B cell (primary cell): ENCODE data around the gene CD58. TPM values are rescaled to one million over a fixed set of nuclear protein-coding genes. Genes with fewer than 3 reads are reported as not detected.

Source experiments
- ATAC-seq: fragments of 200-7000 bp; cut with Tn5 transposase; one replicate; pipeline ENCODE4 v1.10.0; 2021; ENCODE audit warnings: low read depth, mild to moderate bottlenecking, moderate number of reproducible peaks, moderate library complexity
- CTCF ChIA-PET: fragments of 350-600 bp; sonication (Branson Sonifier 250); formaldehyde crosslinking; loops from one replicate; lab custom pipeline; 2021; ENCODE audit warnings: antibody characterized with exemption, inconsistent platforms; lab: Charles Lee
- POLR2A ChIA-PET: fragments of 350-600 bp; sonication (Branson Sonifier 250); formaldehyde crosslinking; loops from one replicate; lab custom pipeline; 2021; ENCODE audit warnings: antibody characterized with exemption; lab: Charles Lee
- DNase-seq: peaks from one replicate; pipeline ENCODE4 v3.0.0; 2013
- H2AFZ ChIP-seq: 2 replicates; pipeline ENCODE4 v1.6.1; 2012; ENCODE audit warnings: mild to moderate bottlenecking, low read depth, low read length; ENCODE audit not compliant: insufficient read depth, poor library complexity, severe bottlenecking
- H3K27ac ChIP-seq, 2 donors: 1 replicate in 1 of 2; 2 replicates in 1 of 2; pipeline ENCODE4 v1.5.1; 2012 to 2013; ENCODE audit warnings: low read length in 2 of 2, mild to moderate bottlenecking in 2 of 2, moderate library complexity in 1 of 2
- H3K27me3 ChIP-seq, 4 experiments: fragments of 200-600 bp in 1 of 4; sonication (generic) in 1 of 4; replicated peaks in 1 of 4; 1 replicate in 2 of 4; 2 replicates in 2 of 4; pipeline versions ENCODE4 v1.6.1 to v1.7.0; 2013 to 2016; ENCODE audit warnings: low read length in 3 of 4, mild to moderate bottlenecking in 2 of 4, mixed read lengths in 1 of 4, moderate library complexity in 1 of 4; ENCODE audit not compliant: insufficient read depth in 4 of 4, control insufficient read depth in 3 of 4; ENCODE audit errors: control extremely low read depth in 1 of 4
- H3K36me3 ChIP-seq, 2 experiments: replicated peaks in 1 of 2; 1 replicate in 1 of 2; 2 replicates in 1 of 2; pipeline versions ENCODE4 v1.6.1 to v1.7.1; 2013; ENCODE audit warnings: low read length in 1 of 2; ENCODE audit not compliant: insufficient read depth in 2 of 2, control insufficient read depth in 1 of 2; ENCODE audit errors: control extremely low read depth in 1 of 2, extremely low read depth in 1 of 2
- H3K4me1 ChIP-seq, 2 donors: fragments of 200-600 bp in 1 of 2; sonication (generic) in 1 of 2; 1 replicate in 1 of 2; 2 replicates in 1 of 2; pipeline versions ENCODE4 v1.5.1 to v1.6.1; 2013 to 2017; ENCODE audit warnings: low read length in 2 of 2; ENCODE audit not compliant: control insufficient read depth in 2 of 2, insufficient read depth in 2 of 2
- H3K4me2 ChIP-seq: replicated peaks from 2 replicates; pipeline ENCODE3; 2012; ENCODE audit warnings: mild to moderate bottlenecking, low read depth, low read length; ENCODE audit not compliant: poor library complexity, severe bottlenecking
- H3K4me3 ChIP-seq, 5 experiments: fragments of 200-600 bp in 1 of 5; sonication (generic) in 1 of 5; 1 replicate in 3 of 5; 2 replicates in 2 of 5; pipeline versions ENCODE4 v1.5.1 to v1.7.0; 2011 to 2016; ENCODE audit warnings: low read length in 4 of 5, mild to moderate bottlenecking in 4 of 5, low read depth in 2 of 5, control low read depth in 1 of 5, moderate library complexity in 1 of 5; ENCODE audit not compliant: insufficient read depth in 1 of 5; ENCODE audit errors: control extremely low read depth in 1 of 5, extremely low read depth in 1 of 5
- H3K79me2 ChIP-seq: fragments of 200-600 bp; sonication (generic); one replicate; pipeline ENCODE4 v1.6.0; 2016; ENCODE audit warnings: low read length; ENCODE audit not compliant: control insufficient read depth, insufficient read depth
- H3K9ac ChIP-seq: fragments of 200-600 bp; sonication (generic); 2 replicates; pipeline ENCODE4 v1.6.1; 2017; ENCODE audit warnings: mild to moderate bottlenecking, low read length, moderate library complexity
- H3K9me3 ChIP-seq, 3 donors: one replicate each; pipeline versions ENCODE4 v1.6.1 to v1.7.1; 2013; ENCODE audit warnings: low read length in 2 of 3; ENCODE audit not compliant: control insufficient read depth in 2 of 3, insufficient read depth in 1 of 3; ENCODE audit errors: control extremely low read depth in 1 of 3
- H4K20me1 ChIP-seq: 2 replicates; pipeline ENCODE4 v1.6.0; 2012; ENCODE audit warnings: mild to moderate bottlenecking, low read length; ENCODE audit not compliant: insufficient read depth, control insufficient read depth, poor library complexity, severe bottlenecking
- H3K27ac Mint-ChIP-seq: one replicate; pipeline ENCODE4 v1.8.0; 2021; ENCODE audit warnings: mixed read lengths
- H3K27me3 Mint-ChIP-seq: one replicate; pipeline ENCODE4 v1.8.0; 2021; ENCODE audit warnings: mixed read lengths
- H3K4me1 Mint-ChIP-seq: one replicate; pipeline ENCODE4 v1.8.0; 2021; ENCODE audit warnings: mixed read lengths
- H3K4me3 Mint-ChIP-seq: one replicate; pipeline ENCODE4 v1.8.0; 2021; ENCODE audit warnings: mixed read lengths
- H3K9me3 Mint-ChIP-seq: one replicate; pipeline ENCODE4 v1.8.0; 2022; ENCODE audit warnings: mixed read lengths; ENCODE audit not compliant: insufficient read depth
- EZH2 ChIP-seq: IDR thresholded peaks from 2 replicates; pipeline ENCODE4 v1.6.1; 2012; ENCODE audit warnings: borderline replicate concordance, low read depth, mild to moderate bottlenecking, moderate library complexity, low read length; ENCODE audit not compliant: insufficient read depth, poor library complexity, severe bottlenecking
- WGBS: methylation state at CpG from one replicate; pipeline ENCODE4 v1.1.5; 2013; ENCODE audit warnings: missing lambda C conversion rate; ENCODE audit not compliant: insufficient coverage; 5-methylcytosine and 5-hydroxymethylcytosine counted together
- intact Hi-C: fragments of 100-400 bp; cut with micrococcal nuclease; formaldehyde crosslinking; loops from one replicate; pipeline ENCODE4 v1.10.0; 2022
- polyA plus RNA-seq: library from polyadenylated mRNA; depleted of rRNA; stranded (reverse); fragments of >200 nt; gene quantifications from 2 replicates; pipeline ENCODE4 v1.2.3, GENCODE V29; 2012
- total RNA-seq, 2 donors: library from RNA; stranded (reverse); fragments of 120-200 nt in 1 of 2; gene quantifications; 1 replicate in 1 of 2; 2 replicates in 1 of 2; pipeline versions ENCODE4 v1.2.3 to v1.2.4, GENCODE V29; 2013 to 2022
- TF ChIP-seq, protein P1 (sequence below): fragments of 200-600 bp; IDR thresholded peaks from one replicate; pipeline ENCODE4 v1.8.0; 2022; ENCODE audit warnings: antibody characterized with exemption, mild to moderate bottlenecking

Gene CD58
- total and polyA plus RNA-seq, 2 donors (not counting 1 experiment from before 2014, with no cell fraction given) = 12.3 to 47.6 TPM

DNA sequence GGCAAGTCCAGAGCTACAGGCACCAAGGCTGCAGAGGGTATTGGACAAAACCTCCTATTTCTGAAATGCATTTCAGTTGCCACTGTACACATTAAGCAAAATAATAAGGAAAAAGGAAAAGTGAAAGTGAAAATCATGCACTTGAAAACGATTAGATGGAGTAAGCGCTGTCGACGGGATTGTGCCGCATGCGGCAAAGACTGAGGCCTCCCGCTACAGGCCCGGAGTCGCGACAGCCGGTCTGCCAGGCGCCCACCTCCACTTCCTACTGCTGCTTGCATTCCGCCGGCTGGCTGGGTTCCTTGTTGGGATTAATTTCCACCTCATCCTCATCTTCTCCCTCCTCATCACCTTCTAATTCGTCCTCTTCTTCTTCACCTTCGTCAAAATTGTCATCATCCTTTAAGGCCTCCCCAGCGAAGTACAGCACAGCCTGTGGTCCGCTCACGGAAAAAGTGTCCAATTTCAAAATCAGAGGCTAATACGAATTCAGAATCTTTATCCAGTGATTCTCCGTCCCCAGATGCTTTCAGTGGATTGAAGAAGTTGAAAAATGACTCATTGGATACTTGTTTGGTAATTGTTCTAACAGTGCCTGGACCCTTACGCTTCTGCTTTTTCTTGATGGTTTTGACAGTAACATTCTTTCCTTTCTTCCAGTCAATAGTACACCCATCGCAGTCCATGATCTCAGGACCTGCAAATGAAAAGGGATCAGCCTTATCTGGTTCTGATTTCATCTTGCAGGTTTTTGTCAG is 38.0 kb downstream of the CD58 start:
- no peak overlapping the region for H3K4me2 ChIP-seq
- Mint-ChIP-seq H3K4me1 (peaks cover 3% of the 10 kb centered on the region), H3K4me3 (no peak overlapping the region), H3K9me3 (no peaks in the 10 kb centered on the region), H3K27me3 (no peaks in the 10 kb centered on the region), H3K27ac (no peak overlapping the region)
- no peak overlapping the region for H2AFZ ChIP-seq
- H3K79me2 ChIP-seq = no peaks in the 10 kb centered on the region
- H3K9me3 ChIP-seq = no peaks in the 10 kb centered on the region
- ChIA-PET POLR2A (no interaction called here), CTCF (interaction anchor here (1.1 kb wide), 1 partner anchor 11 kb away, joined by 4 read pairs; no protein-coding TSS in a partner anchor)
- H3K36me3 ChIP-seq = peaks cover 0 to 7% of the 10 kb centered on the region in 2 experiments
- intact Hi-C loops = no loop called here
- 92% methylated on average over 14 of the region's 23 CpGs for WGBS
- no peaks in the 10 kb centered on the region for H3K27me3 ChIP-seq
- H4K20me1 ChIP-seq = no peaks in the 10 kb centered on the region
- H3K4me1 ChIP-seq = no peaks in the 10 kb centered on the region
- H3K4me3 ChIP-seq = no peak overlapping the region
- TF ChIP-seq, protein P1, sequence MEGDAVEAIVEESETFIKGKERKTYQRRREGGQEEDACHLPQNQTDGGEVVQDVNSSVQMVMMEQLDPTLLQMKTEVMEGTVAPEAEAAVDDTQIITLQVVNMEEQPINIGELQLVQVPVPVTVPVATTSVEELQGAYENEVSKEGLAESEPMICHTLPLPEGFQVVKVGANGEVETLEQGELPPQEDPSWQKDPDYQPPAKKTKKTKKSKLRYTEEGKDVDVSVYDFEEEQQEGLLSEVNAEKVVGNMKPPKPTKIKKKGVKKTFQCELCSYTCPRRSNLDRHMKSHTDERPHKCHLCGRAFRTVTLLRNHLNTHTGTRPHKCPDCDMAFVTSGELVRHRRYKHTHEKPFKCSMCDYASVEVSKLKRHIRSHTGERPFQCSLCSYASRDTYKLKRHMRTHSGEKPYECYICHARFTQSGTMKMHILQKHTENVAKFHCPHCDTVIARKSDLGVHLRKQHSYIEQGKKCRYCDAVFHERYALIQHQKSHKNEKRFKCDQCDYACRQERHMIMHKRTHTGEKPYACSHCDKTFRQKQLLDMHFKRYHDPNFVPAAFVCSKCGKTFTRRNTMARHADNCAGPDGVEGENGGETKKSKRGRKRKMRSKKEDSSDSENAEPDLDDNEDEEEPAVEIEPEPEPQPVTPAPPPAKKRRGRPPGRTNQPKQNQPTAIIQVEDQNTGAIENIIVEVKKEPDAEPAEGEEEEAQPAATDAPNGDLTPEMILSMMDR = no peak
- no peak for TF ChIP-seq EZH2
- ATAC-seq = no peak
- H3K27ac ChIP-seq = no peak overlapping the region
- H3K9ac ChIP-seq = no peak overlapping the region
- no peak for DNase-seq

DNA sequence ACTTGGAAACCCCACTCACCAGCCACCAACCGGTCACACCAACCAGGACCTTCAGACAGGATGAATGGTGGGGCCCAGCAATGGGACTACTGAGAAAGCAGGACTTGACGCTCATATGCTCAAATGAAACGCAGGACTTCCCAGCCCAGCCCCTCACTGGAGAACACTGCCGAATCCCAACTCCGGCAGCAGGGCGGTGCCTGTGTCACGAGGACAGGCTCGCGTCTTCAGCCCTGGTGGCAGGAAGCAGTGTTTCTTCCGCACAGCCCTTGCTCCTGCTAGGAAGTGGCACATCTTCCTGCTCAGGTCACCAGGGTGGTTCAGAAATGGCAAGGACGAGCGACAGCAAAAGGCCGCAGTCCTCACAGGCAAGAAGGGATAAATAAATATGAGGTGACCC is 38.9 kb downstream of the CD58 start:
- ChIA-PET CTCF (no interaction called here), POLR2A (no interaction called here)
- ATAC-seq = no peak
- H3K27me3 ChIP-seq = no peaks in the 10 kb centered on the region
- peaks cover 0 to 7% of the 10 kb centered on the region in 2 experiments for H3K36me3 ChIP-seq
- TF ChIP-seq, protein P1 = no peak
- no peak for TF ChIP-seq EZH2
- 98% methylated on average over 13 of the region's 13 CpGs for WGBS
- no peak for DNase-seq
- Mint-ChIP-seq H3K27ac (no peak overlapping the region), H3K9me3 (no peaks in the 10 kb centered on the region), H3K27me3 (no peaks in the 10 kb centered on the region), H3K4me3 (no peak overlapping the region), H3K4me1 (no peaks in the 10 kb centered on the region)
- intact Hi-C loops = no loop called here
- H3K4me3 ChIP-seq = no peak overlapping the region
- H3K4me2 ChIP-seq = no peak overlapping the region
- H2AFZ ChIP-seq = no peak overlapping the region
- H3K9me3 ChIP-seq = peaks cover 0 to 1% (median 0%) of the 10 kb centered on the region in 3 donors
- H3K79me2 ChIP-seq = no peaks in the 10 kb centered on the region
- no peaks in the 10 kb centered on the region for H3K4me1 ChIP-seq
- H4K20me1 ChIP-seq = no peaks in the 10 kb centered on the region
- H3K9ac ChIP-seq = no peak overlapping the region
- no peak overlapping the region for H3K27ac ChIP-seq
